Measurements from ENCODE around the gene EIF4G3.

DNA sequence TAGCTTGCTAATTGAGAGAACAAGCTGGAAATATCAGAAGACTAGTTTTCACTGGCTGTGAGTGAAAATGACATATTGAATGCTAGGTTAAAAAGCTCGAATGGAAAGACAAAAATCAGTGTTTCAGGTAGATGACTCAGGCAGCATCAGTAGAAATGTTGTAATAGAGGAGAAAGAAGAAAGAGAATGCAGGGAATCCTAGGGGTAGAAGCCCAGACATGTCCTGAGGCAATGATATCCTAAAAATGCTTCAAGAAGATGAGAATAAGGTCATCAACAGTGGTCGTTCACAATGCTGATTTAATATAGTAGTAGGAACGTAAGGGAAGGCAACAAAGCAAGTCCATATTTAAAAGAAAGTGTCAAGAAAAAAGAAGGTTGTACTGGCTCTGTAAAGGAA is 292.9 kb downstream of the EIF4G3 start:
- TF ChIP-seq, protein P1, sequence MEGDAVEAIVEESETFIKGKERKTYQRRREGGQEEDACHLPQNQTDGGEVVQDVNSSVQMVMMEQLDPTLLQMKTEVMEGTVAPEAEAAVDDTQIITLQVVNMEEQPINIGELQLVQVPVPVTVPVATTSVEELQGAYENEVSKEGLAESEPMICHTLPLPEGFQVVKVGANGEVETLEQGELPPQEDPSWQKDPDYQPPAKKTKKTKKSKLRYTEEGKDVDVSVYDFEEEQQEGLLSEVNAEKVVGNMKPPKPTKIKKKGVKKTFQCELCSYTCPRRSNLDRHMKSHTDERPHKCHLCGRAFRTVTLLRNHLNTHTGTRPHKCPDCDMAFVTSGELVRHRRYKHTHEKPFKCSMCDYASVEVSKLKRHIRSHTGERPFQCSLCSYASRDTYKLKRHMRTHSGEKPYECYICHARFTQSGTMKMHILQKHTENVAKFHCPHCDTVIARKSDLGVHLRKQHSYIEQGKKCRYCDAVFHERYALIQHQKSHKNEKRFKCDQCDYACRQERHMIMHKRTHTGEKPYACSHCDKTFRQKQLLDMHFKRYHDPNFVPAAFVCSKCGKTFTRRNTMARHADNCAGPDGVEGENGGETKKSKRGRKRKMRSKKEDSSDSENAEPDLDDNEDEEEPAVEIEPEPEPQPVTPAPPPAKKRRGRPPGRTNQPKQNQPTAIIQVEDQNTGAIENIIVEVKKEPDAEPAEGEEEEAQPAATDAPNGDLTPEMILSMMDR (IDR thresholded peaks at IDR 0.05) = no peak
- TF ChIP-seq POLR2A (IDR thresholded peaks at IDR 0.05) (no peak), EP300 (IDR thresholded peaks at IDR 0.05) (no peak)
